Stimulated activated CD8-positive, alpha-beta memory T cell treated with anti-CD3 and anti-CD28 coated beads, Interleukin-12 subunit alpha, Interleukin-12 subunit beta, amount 100 ng/mL, for 4 hours (primary cell): ENCODE results near the gene STPG2.
"Not testable (repeated sequence)": the region's sequence is repeated elsewhere in the genome, so short reads cannot be mapped to it uniquely, and the experiment has no call there.

ENCODE experiments used
- DNase-seq: peaks from one replicate; pipeline ENCODE4 v3.0.0-alpha.2; 2020; ENCODE audit warnings: low read depth

STPG2 gene

DNA sequence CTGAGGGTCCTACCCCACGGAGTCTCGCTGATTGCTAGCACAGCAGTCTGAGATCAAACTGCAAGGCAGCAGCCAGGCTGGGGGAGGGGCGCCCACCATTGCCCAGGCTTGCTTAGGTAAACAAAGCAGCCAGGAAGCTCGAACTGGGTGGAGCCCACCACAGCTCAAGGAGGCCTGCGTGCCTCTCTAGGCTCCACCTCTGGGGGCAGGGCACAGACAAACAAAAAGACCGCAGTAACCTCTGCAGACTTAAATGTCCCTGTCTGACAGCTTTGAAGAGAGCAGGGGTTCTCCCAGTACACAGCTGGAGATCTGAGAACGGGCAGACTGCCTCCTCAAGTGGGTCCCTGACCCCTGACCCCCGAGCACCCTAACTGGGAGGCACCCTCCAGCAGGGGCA is 509.4 kb downstream of the STPG2 start:
- DNase-seq, result not testable (repeated sequence)

DNA sequence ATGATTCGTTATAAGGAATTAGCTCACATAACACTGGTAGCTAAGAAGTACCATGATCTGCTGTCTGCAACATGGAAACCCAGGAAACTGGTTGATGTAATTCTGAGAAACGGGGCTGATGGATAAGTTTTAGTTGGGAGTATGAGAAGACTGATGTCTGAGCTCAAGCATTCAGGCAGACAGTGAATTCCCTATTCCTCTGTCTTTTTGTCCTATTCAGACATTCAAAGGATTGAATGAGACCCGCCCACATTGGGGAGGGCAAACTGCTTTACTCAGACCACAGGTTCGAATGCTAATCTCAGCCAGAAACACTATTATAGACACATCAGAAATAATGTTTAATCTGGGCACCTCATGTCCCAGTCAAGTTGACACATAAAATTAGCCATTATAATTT is 515.5 kb downstream of the STPG2 start:
- no peak for DNase-seq

DNA sequence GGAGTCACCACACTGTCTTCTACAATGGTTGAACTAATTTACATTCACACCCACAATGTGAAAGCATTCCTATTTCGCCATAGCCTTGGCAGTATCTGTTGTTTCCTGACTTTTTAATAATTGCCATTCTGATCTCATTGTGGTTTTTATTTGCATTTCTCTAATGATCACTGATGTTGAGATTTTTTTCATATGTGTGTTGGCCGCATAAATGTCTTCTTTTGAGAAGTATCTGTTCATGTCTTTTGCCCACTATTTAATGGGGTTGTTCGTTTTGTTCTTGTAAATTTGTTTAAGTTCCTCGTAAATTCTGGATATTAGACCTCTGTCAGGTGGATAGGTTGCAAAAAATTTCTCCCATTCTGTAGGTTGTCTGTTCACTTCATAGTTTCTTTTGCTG is 519.1 kb downstream of the STPG2 start:
- DNase-seq, result no peak

DNA sequence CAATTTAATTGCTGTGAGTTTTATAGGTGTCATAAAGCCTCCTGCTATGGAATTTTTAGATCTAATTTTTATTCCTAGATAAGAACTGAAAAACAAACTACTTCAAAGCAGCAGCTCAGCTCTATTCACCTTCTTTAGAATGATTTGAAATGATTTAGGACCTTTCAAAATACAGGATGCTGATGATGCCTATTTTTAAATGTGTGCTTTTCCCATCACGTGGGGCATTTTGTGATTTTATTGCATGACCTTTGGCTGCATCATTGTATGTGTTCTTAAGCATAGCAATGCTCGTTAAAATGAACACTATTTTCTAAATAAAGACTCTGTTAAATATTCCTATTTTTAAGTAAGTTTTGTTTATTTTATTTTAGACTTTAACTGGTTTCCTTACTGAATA is 537.3 kb downstream of the STPG2 start:
- DNase-seq, result no peak

- DNase-seq, result no peak
Measured at GRCh38 chr4:97593248-97593647, 550.0 kb downstream of the STPG2 start.

GRCh38 chr4:97590266-97590665 is 553.0 kb downstream of the STPG2 start:
- no peak for DNase-seq

GRCh38 chr4:97589481-97590196 is 553.6 kb downstream of the STPG2 start:
- DNase-seq, result no peak

GRCh38 chr4:97587912-97588311 is 555.4 kb downstream of the STPG2 start:
- no peak for DNase-seq

- DNase-seq, result no peak
Measured at GRCh38 chr4:97585274-97585673, 558.0 kb downstream of the STPG2 start.

GRCh38 chr4:97582890-97583289 is 560.4 kb downstream of the STPG2 start:
- DNase-seq, result no peak

- no peak for DNase-seq
Measured at GRCh38 chr4:97577004-97577403, 566.3 kb downstream of the STPG2 start.

DNA sequence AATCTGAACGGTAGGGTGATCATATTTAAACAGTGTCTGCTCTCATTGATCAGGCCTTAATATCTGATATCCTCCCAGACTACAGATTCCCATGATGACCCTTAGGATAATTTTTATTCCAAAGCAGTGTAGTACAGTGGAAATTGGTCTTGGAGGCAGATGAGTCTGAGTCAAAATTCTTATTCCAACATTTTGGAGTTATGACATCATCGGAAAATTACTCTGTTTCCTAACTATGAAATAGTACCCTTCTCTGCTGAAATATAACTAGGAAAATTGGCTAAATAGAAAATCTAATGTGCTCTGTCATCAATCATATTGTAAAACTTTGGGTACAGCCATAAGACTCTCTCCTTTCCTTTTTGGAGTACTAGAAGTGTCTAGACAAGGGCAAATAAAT is 583.3 kb downstream of the STPG2 start:
- no peak for DNase-seq

GRCh38 chr4:97558204-97558778 is 585.0 kb downstream of the STPG2 start:
- DNase-seq, result no peak

GRCh38 chr4:97550637-97551036 is 592.6 kb downstream of the STPG2 start:
- not testable (repeated sequence) for DNase-seq

GRCh38 chr4:97548943-97549583 is 594.2 kb downstream of the STPG2 start:
- DNase-seq, result no peak

DNA sequence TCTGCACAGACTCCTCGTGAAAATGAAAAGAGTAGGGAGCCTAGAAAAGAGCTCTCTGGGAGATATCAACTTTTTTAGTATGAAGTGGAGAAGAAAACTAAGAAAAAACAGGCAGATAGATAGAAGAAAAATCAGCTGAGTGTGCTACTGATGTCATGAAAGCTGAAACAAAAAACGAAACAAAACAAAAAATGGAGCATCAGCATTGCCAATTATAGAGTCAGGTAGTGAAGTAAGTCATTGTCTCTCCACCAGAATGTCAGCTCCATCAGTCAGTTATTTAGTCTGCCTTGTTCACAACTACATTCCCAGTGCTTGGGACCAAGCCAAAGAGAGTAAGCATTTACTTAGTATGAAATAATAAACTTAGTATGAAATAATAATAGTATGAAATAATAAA is 595.1 kb downstream of the STPG2 start:
- DNase-seq, result no peak

GRCh38 chr4:97531351-97531750 is 611.9 kb downstream of the STPG2 start:
- DNase-seq, result no peak

DNA sequence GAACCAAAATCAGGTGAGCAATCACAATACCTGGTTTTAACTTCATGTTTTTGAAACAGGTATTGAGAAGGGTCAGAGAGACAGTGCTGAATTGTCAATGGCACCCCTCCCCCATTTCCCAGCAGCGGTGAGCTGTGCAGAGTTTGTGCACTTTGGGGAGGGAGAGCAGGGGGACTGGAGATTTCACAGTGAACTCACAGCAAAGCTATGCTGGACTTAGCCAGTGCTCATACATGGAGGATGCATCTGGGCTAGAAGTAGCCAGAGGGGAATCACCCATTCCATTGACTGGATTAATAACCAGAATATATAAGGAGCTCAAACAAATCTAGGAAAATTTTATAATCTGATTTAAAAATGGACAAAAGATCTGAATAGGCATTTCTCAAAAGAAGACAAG is 612.6 kb downstream of the STPG2 start:
- DNase-seq, result no peak

DNA sequence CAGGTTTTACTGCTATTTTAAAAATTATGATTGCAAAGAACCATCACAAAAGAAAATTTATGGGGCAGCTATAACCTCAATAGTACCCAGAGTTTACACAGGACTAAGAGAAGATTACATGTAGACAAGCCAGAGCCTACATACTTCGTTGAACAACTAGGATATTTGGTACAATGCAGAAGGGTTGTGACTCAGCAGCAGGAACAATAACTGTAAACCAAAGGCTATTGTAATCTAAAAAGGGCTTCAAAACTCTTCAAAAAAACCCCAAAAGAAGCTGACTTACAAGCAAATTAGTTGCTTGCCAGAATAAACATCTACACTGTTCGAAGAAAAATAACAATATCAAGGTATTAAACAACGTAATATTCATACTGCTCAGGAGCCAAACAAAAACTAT is 618.0 kb downstream of the STPG2 start:
- DNase-seq, result no peak

DNA sequence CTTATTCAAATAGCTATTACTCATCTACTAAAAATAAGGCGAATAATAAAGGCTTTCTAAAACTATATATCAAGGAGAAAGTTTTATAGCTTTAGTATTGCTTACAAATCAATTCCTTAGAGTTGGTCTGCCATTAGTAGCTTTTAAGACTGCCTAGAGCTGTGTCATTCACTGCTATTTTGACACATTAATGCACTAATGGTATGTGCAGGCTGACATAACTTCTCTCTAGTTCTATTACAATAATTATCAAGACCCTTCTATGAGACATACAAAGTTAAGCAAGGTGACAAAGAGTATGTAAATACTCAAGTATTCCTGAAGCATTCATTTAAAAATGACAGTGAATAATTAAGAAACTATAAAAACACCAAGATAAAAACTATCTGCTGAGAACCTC is 625.3 kb downstream of the STPG2 start:
- no peak for DNase-seq

DNA sequence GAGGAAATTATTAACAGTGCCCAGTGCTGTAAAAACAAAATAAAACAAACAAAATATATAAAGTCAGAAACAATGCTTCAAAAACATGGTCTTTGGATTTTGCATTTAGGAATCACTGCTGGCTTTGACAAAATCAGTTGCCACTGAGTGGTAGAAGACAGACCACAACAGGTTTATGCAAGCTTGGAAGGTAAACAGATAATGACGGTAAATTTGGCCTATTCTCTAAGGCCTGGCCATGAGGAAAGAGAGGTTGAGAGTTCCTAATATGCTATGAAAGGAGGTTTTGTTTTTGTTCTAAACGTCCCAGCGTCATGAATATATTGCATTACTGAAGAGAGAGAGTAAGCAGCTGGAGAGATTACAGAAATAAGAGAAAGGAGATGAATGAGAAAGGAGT is 629.4 kb downstream of the STPG2 start:
- DNase-seq, result no peak
